Measurements from ENCODE around the gene FBXO2.

The FBXO2 gene

DNA sequence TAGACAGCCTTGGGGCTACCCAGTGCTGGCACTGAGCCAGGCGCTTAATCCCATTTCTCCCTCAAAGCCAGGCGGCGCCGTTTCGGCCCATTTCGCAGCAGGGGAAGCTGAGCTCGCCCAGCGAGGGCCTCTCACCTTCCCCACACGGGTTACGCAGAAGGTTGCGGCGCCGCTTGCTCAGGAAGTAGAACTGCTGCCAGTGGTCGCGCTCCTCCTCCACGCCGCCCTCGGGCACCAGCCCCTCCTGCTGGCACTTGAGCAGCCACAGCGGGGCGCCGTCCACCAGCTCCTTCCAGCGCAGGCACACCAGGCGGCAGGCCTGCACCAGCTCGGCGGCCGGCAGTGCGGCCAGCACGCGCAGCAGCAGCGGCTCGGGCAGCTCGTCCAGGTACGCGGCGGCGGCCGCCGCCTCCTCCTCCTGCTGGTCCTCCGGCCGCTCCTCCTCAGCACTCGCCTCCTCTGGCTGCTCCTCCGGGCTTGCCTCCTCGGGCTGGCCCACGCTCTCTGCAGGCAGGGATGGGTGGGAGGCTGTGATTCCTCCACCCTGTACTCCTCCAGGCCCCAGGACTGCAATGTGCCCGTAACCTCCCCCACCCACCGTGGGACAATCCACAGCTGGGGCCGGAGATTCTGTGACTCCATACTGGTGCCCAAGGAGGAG, 3.8 kb downstream of the FBXO2 start:
- CTCF ChIA-PET, result interaction anchor here (0.6 kb wide), 1 partner anchor 10 kb away, joined by 3 read pairs; no protein-coding TSS in a partner anchor
- no peak for DNase-seq (ENCODE audit: low spot score)
- TF ChIP-seq, protein P1, sequence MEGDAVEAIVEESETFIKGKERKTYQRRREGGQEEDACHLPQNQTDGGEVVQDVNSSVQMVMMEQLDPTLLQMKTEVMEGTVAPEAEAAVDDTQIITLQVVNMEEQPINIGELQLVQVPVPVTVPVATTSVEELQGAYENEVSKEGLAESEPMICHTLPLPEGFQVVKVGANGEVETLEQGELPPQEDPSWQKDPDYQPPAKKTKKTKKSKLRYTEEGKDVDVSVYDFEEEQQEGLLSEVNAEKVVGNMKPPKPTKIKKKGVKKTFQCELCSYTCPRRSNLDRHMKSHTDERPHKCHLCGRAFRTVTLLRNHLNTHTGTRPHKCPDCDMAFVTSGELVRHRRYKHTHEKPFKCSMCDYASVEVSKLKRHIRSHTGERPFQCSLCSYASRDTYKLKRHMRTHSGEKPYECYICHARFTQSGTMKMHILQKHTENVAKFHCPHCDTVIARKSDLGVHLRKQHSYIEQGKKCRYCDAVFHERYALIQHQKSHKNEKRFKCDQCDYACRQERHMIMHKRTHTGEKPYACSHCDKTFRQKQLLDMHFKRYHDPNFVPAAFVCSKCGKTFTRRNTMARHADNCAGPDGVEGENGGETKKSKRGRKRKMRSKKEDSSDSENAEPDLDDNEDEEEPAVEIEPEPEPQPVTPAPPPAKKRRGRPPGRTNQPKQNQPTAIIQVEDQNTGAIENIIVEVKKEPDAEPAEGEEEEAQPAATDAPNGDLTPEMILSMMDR (conservative IDR thresholded peaks at IDR 0.05; ENCODE audit: low read depth), result no peak
- POLR2A ChIA-PET (ENCODE audit: low non-redundant PET), result no interaction called here
- H3K27ac ChIP-seq, result no peak overlapping the region

DNA sequence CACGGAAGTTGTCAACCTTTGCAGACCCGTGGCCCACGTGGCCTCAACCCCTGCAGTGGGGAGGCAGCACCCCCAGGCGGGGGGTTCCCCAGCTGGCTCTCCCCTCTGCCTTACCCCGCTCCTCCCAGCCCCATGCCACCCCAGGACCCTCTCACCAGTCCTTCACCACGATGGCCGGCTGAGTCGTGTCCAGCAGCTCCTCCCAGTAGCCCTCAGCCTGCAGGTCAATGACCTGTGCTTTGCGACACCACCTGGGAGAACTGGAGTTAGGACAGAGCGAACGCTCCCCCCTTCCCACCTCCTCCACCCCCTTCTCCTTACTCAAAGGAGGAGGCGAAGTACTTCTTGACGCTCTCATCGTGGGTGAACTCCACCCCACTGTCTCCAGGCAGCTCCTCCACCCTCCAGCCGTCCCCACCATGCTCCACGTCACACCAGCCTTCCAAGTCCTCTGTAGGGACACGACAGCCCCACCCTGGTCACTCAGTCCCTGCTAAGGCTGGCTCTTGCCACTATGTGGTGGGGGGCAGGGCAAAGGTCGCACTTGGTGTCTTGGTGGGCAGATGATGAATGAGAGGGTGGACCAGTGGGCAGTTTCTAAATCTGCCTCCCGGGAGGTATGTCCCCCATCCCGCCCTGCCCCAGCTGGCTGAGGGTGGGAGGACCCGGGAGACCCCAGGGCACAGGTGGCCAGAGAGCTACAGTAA, 4.5 kb downstream of the FBXO2 start:
- TF ChIP-seq, protein P1 (conservative IDR thresholded peaks at IDR 0.05; ENCODE audit: low read depth), result no peak
- POLR2A ChIA-PET (ENCODE audit: low non-redundant PET), result no interaction called here
- DNase-seq (ENCODE audit: low spot score), result no peak
- H3K27ac ChIP-seq, result no peak overlapping the region
- CTCF ChIA-PET, result interaction anchor here (0.6 kb wide), 1 partner anchor 9 kb away, joined by 3 read pairs; no protein-coding TSS in a partner anchor

DNA sequence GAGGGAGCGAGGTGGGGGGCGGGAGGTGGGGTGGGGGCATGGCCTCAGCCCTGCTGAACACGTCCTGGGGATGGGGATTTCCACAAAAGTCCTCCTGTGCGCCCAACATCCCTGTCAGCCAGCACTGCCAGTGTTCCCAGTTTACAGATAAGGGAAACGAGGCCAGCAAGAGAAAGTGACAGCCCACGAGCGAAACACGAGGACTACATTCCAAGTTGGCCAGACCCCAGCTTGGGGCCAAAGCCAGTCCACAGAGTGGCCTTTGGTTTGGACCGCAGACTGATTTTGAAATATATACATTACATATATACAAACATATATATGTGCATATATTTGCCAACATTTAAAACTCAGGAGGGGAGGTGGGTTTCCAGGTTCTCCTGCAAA, 5.0 kb downstream of the FBXO2 start:
- no peak overlapping the region for H3K27ac ChIP-seq
- no peak for DNase-seq (ENCODE audit: low spot score)
- CTCF ChIA-PET, result no interaction called here
- TF ChIP-seq, protein P1 (conservative IDR thresholded peaks at IDR 0.05; ENCODE audit: low read depth), result no peak
- POLR2A ChIA-PET (ENCODE audit: low non-redundant PET), result interaction anchor here (0.6 kb wide), 1 partner anchor 52 kb away, joined by 7 read pairs; no protein-coding TSS in a partner anchor

DNA sequence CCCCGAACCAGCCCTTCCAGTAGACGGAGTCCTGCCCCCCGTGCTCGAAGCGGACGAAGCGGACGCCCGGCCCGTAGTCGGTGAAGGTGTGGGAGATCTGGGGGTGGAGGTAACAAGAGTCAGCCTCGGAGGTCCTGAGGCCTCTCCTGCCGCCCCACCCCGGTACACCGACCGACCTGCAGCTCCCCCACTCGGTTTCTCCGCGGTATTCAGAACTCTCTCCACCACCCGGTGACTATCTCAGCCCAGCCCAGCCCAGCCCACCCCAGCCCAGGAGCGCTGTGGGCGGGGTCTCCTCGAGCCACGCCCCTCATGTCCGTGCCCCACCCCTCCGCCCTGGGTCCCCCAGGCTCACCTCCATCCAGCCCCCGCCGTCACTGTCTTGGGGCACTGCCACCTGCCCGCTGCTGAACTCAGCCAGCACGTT, 5.5 kb downstream of the FBXO2 start:
- DNase-seq (ENCODE audit: low spot score), result peak; percentile 21
- no peak overlapping the region for H3K27ac ChIP-seq
- ChIA-PET POLR2A (ENCODE audit: low non-redundant PET) (interaction anchor here (0.6 kb wide), 1 partner anchor 53 kb away, joined by 7 read pairs; no protein-coding TSS in a partner anchor), CTCF (interaction anchor here (0.7 kb wide), 1 partner anchor 787 kb away, joined by 3 read pairs; no protein-coding TSS in a partner anchor)
- TF ChIP-seq, protein P1 (conservative IDR thresholded peaks at IDR 0.05; ENCODE audit: low read depth), result no peak

DNA sequence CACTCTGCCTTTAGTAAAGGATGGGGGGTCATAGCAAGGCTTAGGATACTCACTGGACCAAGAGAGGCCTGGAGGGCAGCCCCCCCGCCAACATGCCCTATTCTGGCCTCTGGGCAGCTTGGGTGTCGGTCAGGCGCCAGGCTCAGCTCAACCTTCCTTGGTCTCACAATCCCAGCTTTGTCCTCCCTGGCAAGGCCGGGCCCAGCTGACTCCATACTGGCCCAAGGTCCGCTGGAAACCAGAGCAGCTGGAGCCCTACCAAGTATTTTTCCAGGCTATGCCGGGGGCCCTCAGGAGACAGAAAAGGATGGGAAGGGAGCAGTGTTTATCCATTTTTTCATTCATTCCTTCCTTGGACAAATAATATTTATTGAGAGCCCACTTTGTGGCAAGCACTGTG, 6.2 kb downstream of the FBXO2 start:
- no peak for DNase-seq (ENCODE audit: low spot score)
- no peak overlapping the region for H3K27ac ChIP-seq
- ChIA-PET POLR2A (ENCODE audit: low non-redundant PET) (no interaction called here), CTCF (interaction anchor here (0.7 to 1.3 kb wide), 4 partner anchors 71 to 788 kb away, joined by 3 read pairs; no protein-coding TSS in a partner anchor)
- TF ChIP-seq, protein P1 (conservative IDR thresholded peaks at IDR 0.05; ENCODE audit: low read depth), result no peak

DNA sequence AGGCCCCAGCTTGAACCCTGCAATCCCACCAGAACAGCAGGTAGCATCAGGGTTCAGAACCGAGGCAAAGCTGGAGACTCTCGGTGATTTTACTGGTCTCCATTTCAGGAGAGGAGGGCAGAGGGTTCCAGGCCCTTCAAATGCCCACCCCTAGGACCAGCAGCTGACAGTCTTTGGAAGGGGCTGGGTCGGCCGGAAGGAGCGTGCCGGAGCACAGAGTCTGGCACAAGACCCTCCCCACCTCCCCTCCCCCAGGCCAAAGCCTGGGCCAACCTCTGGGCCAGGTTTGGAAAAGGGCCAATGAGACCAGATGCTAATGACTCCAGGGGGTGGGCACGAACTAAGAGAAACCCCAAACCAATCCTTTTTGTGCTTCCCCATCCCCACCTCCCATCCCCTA, 6.9 kb downstream of the FBXO2 start:
- ChIA-PET CTCF (interaction anchor here (1.2 to 1.3 kb wide), 2 partner anchors 327 to 610 kb away, joined by 3 read pairs; no protein-coding TSS in a partner anchor), POLR2A (ENCODE audit: low non-redundant PET) (interaction anchor here (0.5 kb wide), 1 partner anchor 11 kb away, joined by 3 read pairs; no protein-coding TSS in a partner anchor)
- no peak for DNase-seq (ENCODE audit: low spot score)
- H3K27ac ChIP-seq, result no peak overlapping the region
- TF ChIP-seq, protein P1 (conservative IDR thresholded peaks at IDR 0.05; ENCODE audit: low read depth), result no peak

Measured in RWPE1 (cell line).